H9 (cell line): Measurements from ENCODE around the gene TNXB. TPM values are rescaled to one million over a fixed set of nuclear protein-coding genes. Genes with fewer than 3 reads are reported as not detected.

Experiments
- DNase-seq: peaks from one replicate; pipeline ENCODE4 v3.0.0-alpha.2; 2017
- H2AFZ ChIP-seq: one replicate; pipeline ENCODE4 v1.6.1; 2013; ENCODE audit warnings: mild to moderate bottlenecking, low read length, control low read depth, moderate library complexity
- H2AK5ac ChIP-seq: 2 replicates; pipeline ENCODE4 v1.6.1; 2013; ENCODE audit warnings: low read length, control low read depth, mixed read lengths; ENCODE audit not compliant: insufficient read length
- H2BK120ac ChIP-seq: one replicate; pipeline ENCODE4 v1.6.1; 2013; ENCODE audit warnings: low read depth, mild to moderate bottlenecking, low read length, control low read depth, inconsistent platforms; ENCODE audit not compliant: poor library complexity, severe bottlenecking
- H2BK12ac ChIP-seq: 2 replicates; pipeline ENCODE4 v1.6.1; 2013; ENCODE audit warnings: low read length, control low read depth, mixed read lengths, low read depth; ENCODE audit not compliant: insufficient read length
- H2BK15ac ChIP-seq: 2 replicates; pipeline ENCODE4 v1.6.1; 2013; ENCODE audit warnings: low read depth, low read length, control low read depth
- H2BK20ac ChIP-seq: one replicate; pipeline ENCODE4 v1.6.1; 2013; ENCODE audit warnings: low read depth, mild to moderate bottlenecking, low read length, control low read depth, inconsistent platforms; ENCODE audit not compliant: poor library complexity, severe bottlenecking
- H2BK5ac ChIP-seq: 2 replicates; pipeline ENCODE4 v1.6.1; 2013; ENCODE audit warnings: low read length, control low read depth, mixed read lengths; ENCODE audit not compliant: insufficient read length
- H3K14ac ChIP-seq: 2 replicates; pipeline ENCODE4 v1.6.1; 2013; ENCODE audit warnings: low read length, control low read depth; ENCODE audit not compliant: insufficient read depth
- H3K18ac ChIP-seq: 2 replicates; pipeline ENCODE4 v1.6.1; 2013; ENCODE audit warnings: low read depth, mild to moderate bottlenecking, mixed read lengths, low read length, control low read depth; ENCODE audit not compliant: insufficient read length
- H3K23ac ChIP-seq: 2 replicates; pipeline ENCODE4 v1.6.1; 2013; ENCODE audit warnings: low read length, control low read depth, mixed read lengths, low read depth; ENCODE audit not compliant: insufficient read length
- H3K23me2 ChIP-seq: 2 replicates; pipeline ENCODE4 v1.6.1; 2013; ENCODE audit warnings: low read depth, mild to moderate bottlenecking, mixed read lengths, low read length, control low read depth; ENCODE audit not compliant: insufficient read length, poor library complexity, severe bottlenecking
- H3K27ac ChIP-seq: 2 replicates; pipeline ENCODE4 v1.5.1; 2013; ENCODE audit warnings: low read length, control low read depth, mixed read lengths, low read depth; ENCODE audit not compliant: insufficient read length
- H3K27me3 ChIP-seq: 2 replicates; pipeline ENCODE4 v1.6.1; 2013; ENCODE audit warnings: low read length, control low read depth, inconsistent platforms; ENCODE audit not compliant: insufficient read depth
- H3K4ac ChIP-seq: 2 replicates; pipeline ENCODE4 v1.6.1; 2013; ENCODE audit warnings: low read depth, mild to moderate bottlenecking, control low read depth, inconsistent platforms, low read length, moderate library complexity
- H3K4me1 ChIP-seq: 2 replicates; pipeline ENCODE4 v1.6.1; 2013; ENCODE audit warnings: low read length, control low read depth, inconsistent platforms; ENCODE audit not compliant: insufficient read depth
- H3K4me2 ChIP-seq: 2 replicates; pipeline ENCODE4 v1.6.1; 2013; ENCODE audit warnings: low read length, control low read depth, mixed read lengths; ENCODE audit not compliant: insufficient read length, insufficient read depth
- H3K56ac ChIP-seq: 2 replicates; pipeline ENCODE4 v1.6.1; 2013; ENCODE audit warnings: low read depth, mild to moderate bottlenecking, mixed read lengths, low read length, control low read depth; ENCODE audit not compliant: insufficient read length
- H3K79me1 ChIP-seq: 2 replicates; pipeline ENCODE4 v1.6.1; 2013; ENCODE audit warnings: low read depth, mild to moderate bottlenecking, moderate library complexity, low read length, control low read depth, inconsistent platforms; ENCODE audit not compliant: insufficient read depth, poor library complexity, severe bottlenecking
- H3K79me2 ChIP-seq: 2 replicates; pipeline ENCODE4 v1.6.1; 2013; ENCODE audit warnings: low read length, control low read depth, inconsistent platforms; ENCODE audit not compliant: insufficient read depth
- H3K9ac ChIP-seq: 2 replicates; pipeline ENCODE4 v1.6.1; 2013; ENCODE audit warnings: low read length, control low read depth, mixed read lengths; ENCODE audit not compliant: insufficient read length; ENCODE audit errors: extremely low read depth
- H3K9me3 ChIP-seq: one replicate; pipeline ENCODE4 v1.6.1; 2013; ENCODE audit warnings: low read depth, low read length, inconsistent platforms; ENCODE audit not compliant: control insufficient read depth
- H3T11ph ChIP-seq: one replicate; pipeline ENCODE4 v1.6.1; 2013; ENCODE audit warnings: mild to moderate bottlenecking, low read length, control low read depth, inconsistent platforms
- H4K20me1 ChIP-seq: one replicate; pipeline ENCODE4 v1.6.1; 2013; ENCODE audit not compliant: control insufficient read depth, insufficient read length, insufficient read depth
- H4K5ac ChIP-seq: 2 replicates; pipeline ENCODE4 v1.6.1; 2013; ENCODE audit warnings: low read depth, mild to moderate bottlenecking, mixed read lengths, low read length, control low read depth; ENCODE audit not compliant: insufficient read length
- H4K8ac ChIP-seq: replicated peaks from 2 replicates; pipeline ENCODE4 v1.6.1; 2013; ENCODE audit warnings: low read length, control low read depth, mixed read lengths, low read depth; ENCODE audit not compliant: insufficient read length
- H4K91ac ChIP-seq: 2 replicates; pipeline ENCODE4 v1.6.1; 2013; ENCODE audit warnings: low read depth, mild to moderate bottlenecking, moderate library complexity, mixed read lengths, low read length, control low read depth; ENCODE audit not compliant: insufficient read length
- H3K27ac Mint-ChIP-seq, 3 experiments: 2 replicates in 2 of 3; 3 replicates in 1 of 3; pipeline ENCODE4 v1.8.0; 2020 to 2021; ENCODE audit warnings: mixed read lengths in 3 of 3, mild to moderate bottlenecking in 1 of 3, moderate library complexity in 1 of 3
- H3K27me3 Mint-ChIP-seq: 2 replicates; pipeline ENCODE4 v1.8.0; 2021; ENCODE audit warnings: low read depth, mild to moderate bottlenecking, moderate library complexity, mixed read lengths
- H3K36me3 Mint-ChIP-seq, 3 experiments: 2 replicates in 2 of 3; 3 replicates in 1 of 3; pipeline ENCODE4 v1.8.0; 2020 to 2021; ENCODE audit warnings: low read depth in 3 of 3, mixed read lengths in 3 of 3; ENCODE audit not compliant: insufficient read depth in 1 of 3
- H3K4me1 Mint-ChIP-seq, 2 experiments: 2 replicates each; pipeline ENCODE4 v1.8.0; 2020; ENCODE audit warnings: mixed read lengths in 2 of 2
- H3K4me3 Mint-ChIP-seq, 2 experiments: 2 replicates in 1 of 2; 3 replicates in 1 of 2; pipeline ENCODE4 v1.8.0; 2020 to 2021; ENCODE audit warnings: mild to moderate bottlenecking in 2 of 2, mixed read lengths in 2 of 2, moderate library complexity in 1 of 2
- H3K9me3 Mint-ChIP-seq, 2 experiments: 2 replicates in 1 of 2; 3 replicates in 1 of 2; pipeline ENCODE4 v1.8.0; 2020; ENCODE audit warnings: mild to moderate bottlenecking in 2 of 2, mixed read lengths in 2 of 2, moderate library complexity in 1 of 2
- WGBS: extraction: QIAGEN DNeasy Blood & Tissue Kit; methylation state at CpG from one replicate; pipeline ENCODE4 v1.1.7; 2013; ENCODE audit warnings: missing lambda C conversion rate, low lambda C conversion rate, mixed read lengths; ENCODE audit not compliant: insufficient read length; ENCODE audit errors: extremely low coverage; 5-methylcytosine and 5-hydroxymethylcytosine counted together
- total RNA-seq: library from RNA; stranded (reverse); gene quantifications from 2 replicates; pipeline ENCODE4 v1.2.1, GENCODE V29; 2021
- TF ChIP-seq, protein P1 (sequence below): fragments of 200-600 bp; sonication (generic); conservative IDR thresholded peaks from 3 replicates; pipeline ENCODE4 v1.8.0; 2021; ENCODE audit warnings: antibody characterized with exemption, mild to moderate bottlenecking

TNXB gene
- total RNA-seq, 1 experiment from 2014 or later = 5.0 TPM

DNA sequence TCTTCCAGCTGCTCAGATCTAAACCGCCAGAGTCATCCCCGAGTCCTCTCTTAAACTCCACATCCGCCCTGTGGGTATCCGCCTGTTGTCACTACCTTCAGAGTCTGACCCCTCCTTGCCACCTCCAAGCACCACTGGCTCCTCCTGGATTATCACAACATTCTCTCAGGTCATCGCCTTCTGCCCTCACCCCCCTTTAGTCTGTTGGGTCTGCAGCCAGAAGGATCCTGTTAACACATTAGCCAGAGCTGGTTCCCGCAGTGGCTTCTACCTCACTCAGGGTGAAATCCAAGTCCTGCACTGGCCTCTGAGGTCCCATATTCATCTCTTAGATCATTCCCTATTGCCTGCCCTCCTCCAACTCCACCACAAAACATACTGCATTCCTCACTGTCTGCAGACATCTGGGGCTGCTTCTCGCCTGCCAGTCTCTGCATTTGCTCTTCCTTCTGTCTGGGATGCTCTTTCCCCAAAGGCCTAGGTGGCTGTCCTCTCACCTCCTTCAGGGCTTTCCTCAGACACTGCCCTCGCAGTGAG is 34.1 kb downstream of the TNXB start:
- peaks cover 5% of the 10 kb centered on the region for H3K27me3 Mint-ChIP-seq
- Histone ChIP-seq H3K56ac (no peak overlapping the region), H2BK20ac (no peak overlapping the region), H3K18ac (no peak overlapping the region), H4K20me1 (no peaks in the 10 kb centered on the region), H4K8ac (no peak overlapping the region), H3K4me2 (no peak overlapping the region), H3K27me3 (no peaks in the 10 kb centered on the region), H2BK12ac (no peak overlapping the region), H2BK15ac (no peak overlapping the region), H3K4ac (no peak overlapping the region), H3K23me2 (no peaks in the 10 kb centered on the region), H4K5ac (no peak overlapping the region), H3K23ac (no peak overlapping the region), H2BK120ac (no peak overlapping the region), H3K79me1 (no peaks in the 10 kb centered on the region), H3K79me2 (no peaks in the 10 kb centered on the region), H2AK5ac (no peak overlapping the region), H3K9ac (no peak overlapping the region), H3K4me1 (no peaks in the 10 kb centered on the region), H3K27ac (no peak overlapping the region), H3T11ph (no peak overlapping the region), H4K91ac (no peak overlapping the region), H2BK5ac (no peak overlapping the region), H3K14ac (no peak overlapping the region), H3K9me3 (no peaks in the 10 kb centered on the region), H2AFZ (no peak overlapping the region)
- no peaks in the 10 kb centered on the region for H3K9me3 Mint-ChIP-seq
- no peaks in the 10 kb centered on the region; a peak in 1 of 7 replicates for H3K36me3 Mint-ChIP-seq
- no peak for DNase-seq
- peaks cover 24 to 31% of the 10 kb centered on the region in 2 experiments for H3K4me1 Mint-ChIP-seq
- no peak overlapping the region for H3K4me3 Mint-ChIP-seq
- peak overlapping the region in 2 of 3 experiments; percentile 3 to 78; a peak in 2 of 7 replicates for H3K27ac Mint-ChIP-seq
- no CpG with 5 or more reads among the region's 8 CpGs for WGBS
- TF ChIP-seq, protein P1, sequence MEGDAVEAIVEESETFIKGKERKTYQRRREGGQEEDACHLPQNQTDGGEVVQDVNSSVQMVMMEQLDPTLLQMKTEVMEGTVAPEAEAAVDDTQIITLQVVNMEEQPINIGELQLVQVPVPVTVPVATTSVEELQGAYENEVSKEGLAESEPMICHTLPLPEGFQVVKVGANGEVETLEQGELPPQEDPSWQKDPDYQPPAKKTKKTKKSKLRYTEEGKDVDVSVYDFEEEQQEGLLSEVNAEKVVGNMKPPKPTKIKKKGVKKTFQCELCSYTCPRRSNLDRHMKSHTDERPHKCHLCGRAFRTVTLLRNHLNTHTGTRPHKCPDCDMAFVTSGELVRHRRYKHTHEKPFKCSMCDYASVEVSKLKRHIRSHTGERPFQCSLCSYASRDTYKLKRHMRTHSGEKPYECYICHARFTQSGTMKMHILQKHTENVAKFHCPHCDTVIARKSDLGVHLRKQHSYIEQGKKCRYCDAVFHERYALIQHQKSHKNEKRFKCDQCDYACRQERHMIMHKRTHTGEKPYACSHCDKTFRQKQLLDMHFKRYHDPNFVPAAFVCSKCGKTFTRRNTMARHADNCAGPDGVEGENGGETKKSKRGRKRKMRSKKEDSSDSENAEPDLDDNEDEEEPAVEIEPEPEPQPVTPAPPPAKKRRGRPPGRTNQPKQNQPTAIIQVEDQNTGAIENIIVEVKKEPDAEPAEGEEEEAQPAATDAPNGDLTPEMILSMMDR = no peak
